HUES48 (cell line): ENCODE results near the gene MMAB.
A peak's percentile ranks its signal among the peaks of the same experiment; 100 is the strongest.
"Not testable (repeated sequence)": the region's sequence is repeated elsewhere in the genome, so short reads cannot be mapped to it uniquely, and the experiment has no call there.

Experiments used
- H3K27ac ChIP-seq: one replicate; pipeline ENCODE4 v1.7.0; 2013; ENCODE audit warnings: low read depth, low read length, inconsistent platforms
- H3K27me3 ChIP-seq: 2 replicates; pipeline ENCODE4 v1.6.1; 2013; ENCODE audit warnings: mild to moderate bottlenecking, low read length; ENCODE audit not compliant: control insufficient read depth, insufficient read depth
- H3K36me3 ChIP-seq: 2 replicates; pipeline ENCODE4 v1.6.1; 2013; ENCODE audit warnings: low read length; ENCODE audit not compliant: control insufficient read depth, insufficient read depth
- H3K4me1 ChIP-seq: 2 replicates; pipeline ENCODE4 v1.6.1; 2013; ENCODE audit warnings: mild to moderate bottlenecking, low read length; ENCODE audit not compliant: control insufficient read depth, insufficient read depth
- H3K4me3 ChIP-seq: 2 replicates; pipeline ENCODE4 v1.5.1; 2013; ENCODE audit warnings: mild to moderate bottlenecking, low read depth, low read length
- H3K9ac ChIP-seq: 2 replicates; pipeline ENCODE4 v1.6.1; 2013; ENCODE audit warnings: mild to moderate bottlenecking, low read depth, low read length, moderate library complexity
- H3K9me3 ChIP-seq: 2 replicates; pipeline ENCODE4 v1.6.1; 2013; ENCODE audit warnings: low read length; ENCODE audit not compliant: control insufficient read depth, insufficient read depth

The MMAB gene

DNA sequence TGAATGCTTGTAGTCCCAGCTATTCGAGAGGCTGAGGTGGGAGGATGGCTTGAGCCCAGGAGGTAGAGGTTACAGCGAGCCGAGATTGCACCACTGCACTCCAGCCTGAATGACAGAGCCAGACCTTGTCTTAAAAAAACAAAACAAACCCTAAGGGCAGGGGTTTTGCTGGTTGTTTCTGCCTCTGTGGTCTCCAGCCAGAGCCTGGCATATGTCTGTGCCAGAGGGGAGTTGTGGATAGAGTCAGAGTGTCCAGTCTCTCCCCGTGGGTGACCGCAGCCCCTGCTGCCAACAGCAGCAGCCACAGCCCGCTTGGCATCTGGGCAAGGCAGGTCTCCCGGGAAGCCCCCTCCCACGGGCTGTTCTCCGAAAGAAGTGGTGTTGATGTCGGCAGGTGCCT, 37.9 kb upstream of the MMAB start:
- Histone ChIP-seq H3K4me3 (no peak overlapping the region), H3K9me3 (no peaks in the 10 kb centered on the region), H3K27me3 (no peaks in the 10 kb centered on the region), H3K4me1 (peaks cover 22% of the 10 kb centered on the region), H3K27ac (no peak overlapping the region), H3K9ac (no peak overlapping the region), H3K36me3 (no peaks in the 10 kb centered on the region)

DNA sequence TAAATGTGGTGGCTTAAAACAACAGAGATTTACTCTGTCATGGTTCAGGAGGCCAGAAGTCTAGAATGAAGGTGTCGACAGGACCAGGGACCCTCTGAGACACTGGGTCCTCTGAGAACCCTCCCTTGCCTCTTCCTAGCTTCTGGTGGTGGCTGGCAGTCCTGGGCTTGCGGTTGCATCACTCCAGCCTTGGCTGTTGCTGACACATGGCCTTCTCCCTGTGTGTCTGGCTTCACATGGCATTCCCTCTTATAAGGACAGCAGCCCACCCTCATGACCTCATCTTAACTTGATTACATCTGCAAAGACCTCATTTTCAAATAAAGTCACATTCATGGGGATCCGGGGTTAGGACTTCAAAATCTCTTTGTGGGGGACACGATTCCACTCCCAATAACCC, 37.2 kb upstream of the MMAB start:
- no peaks in the 10 kb centered on the region for H3K27me3 ChIP-seq

DNA sequence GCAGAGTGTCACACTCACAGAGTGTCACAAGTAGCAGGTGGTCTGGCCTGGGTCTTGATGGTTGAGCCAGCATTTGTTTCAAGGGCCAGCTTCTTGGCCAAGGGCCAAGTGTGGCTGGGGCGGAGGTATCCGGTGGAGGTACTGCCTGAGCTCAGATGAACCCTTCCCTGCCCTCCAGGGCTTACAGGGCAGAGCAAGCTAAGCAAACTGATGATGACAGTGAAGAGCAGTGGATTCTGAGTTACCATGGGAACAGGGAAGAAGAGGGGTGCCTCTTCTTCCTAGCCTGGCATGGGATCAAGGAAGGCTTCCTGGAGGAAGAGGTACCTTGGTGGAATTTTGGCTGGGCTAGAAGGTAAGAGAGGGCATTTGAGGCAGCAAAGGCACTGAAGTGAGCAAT, 36.0 kb upstream of the MMAB start:
- no peak overlapping the region for H3K9ac ChIP-seq
- H3K4me1 ChIP-seq, result peaks cover 23% of the 10 kb centered on the region
- no peaks in the 10 kb centered on the region for H3K9me3 ChIP-seq
- H3K27me3 ChIP-seq, result no peaks in the 10 kb centered on the region
- H3K27ac ChIP-seq, result no peak overlapping the region
- H3K36me3 ChIP-seq, result no peaks in the 10 kb centered on the region
- H3K4me3 ChIP-seq, result no peak overlapping the region

More for the DNA sequence above, 37.2 kb upstream of the MMAB start:
- Histone ChIP-seq H3K9ac (no peak overlapping the region), H3K27ac (no peak overlapping the region), H3K36me3 (no peaks in the 10 kb centered on the region), H3K9me3 (no peaks in the 10 kb centered on the region), H3K4me3 (no peak overlapping the region), H3K4me1 (peaks cover 23% of the 10 kb centered on the region)

DNA sequence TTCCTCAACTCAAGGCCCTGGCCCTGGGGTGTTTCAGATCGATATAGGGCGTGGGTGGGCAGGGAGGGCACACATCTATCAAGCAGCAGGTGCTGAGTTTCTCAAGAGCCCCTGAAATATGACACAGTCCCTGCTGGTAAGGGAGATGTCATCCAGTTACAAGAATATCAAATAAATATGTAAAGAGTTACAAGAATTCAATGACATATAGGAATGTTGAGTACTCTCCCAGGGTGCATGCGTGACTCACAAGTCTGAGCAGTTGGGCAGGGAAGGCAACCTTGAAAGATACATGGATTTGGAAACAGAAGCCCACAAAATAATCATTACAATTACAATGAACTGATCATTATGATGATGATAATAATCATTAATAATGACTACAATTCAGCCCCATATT, 35.5 kb upstream of the MMAB start:
- peaks cover 23% of the 10 kb centered on the region for H3K4me1 ChIP-seq
- no peak overlapping the region for H3K9ac ChIP-seq
- no peak overlapping the region for H3K4me3 ChIP-seq
- H3K36me3 ChIP-seq, result no peaks in the 10 kb centered on the region
- no peaks in the 10 kb centered on the region for H3K9me3 ChIP-seq
- H3K27ac ChIP-seq, result no peak overlapping the region
- H3K27me3 ChIP-seq, result no peaks in the 10 kb centered on the region

DNA sequence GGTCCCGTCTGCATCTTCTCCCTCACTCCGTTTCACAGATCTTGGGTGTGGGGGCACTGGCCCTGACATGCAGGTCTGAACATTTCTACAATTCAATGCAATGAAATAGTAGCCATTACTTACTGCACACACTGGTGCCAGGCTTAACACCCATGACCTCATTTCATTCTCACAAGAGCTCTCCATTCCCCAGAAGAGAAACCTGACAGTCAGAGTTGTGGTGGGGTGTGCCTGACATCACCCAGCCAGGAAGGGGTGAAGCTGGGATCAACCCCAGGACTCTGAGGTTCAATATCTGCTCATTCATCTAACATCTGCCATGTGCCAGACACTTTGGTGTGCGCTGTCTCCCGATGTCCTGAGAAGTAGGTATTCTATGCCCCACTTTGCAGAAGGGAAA, 35.0 kb upstream of the MMAB start:
- Histone ChIP-seq H3K9ac (no peak overlapping the region), H3K36me3 (no peaks in the 10 kb centered on the region), H3K4me3 (no peak overlapping the region), H3K4me1 (peaks cover 17% of the 10 kb centered on the region), H3K27ac (no peak overlapping the region), H3K9me3 (no peaks in the 10 kb centered on the region), H3K27me3 (no peaks in the 10 kb centered on the region)

DNA sequence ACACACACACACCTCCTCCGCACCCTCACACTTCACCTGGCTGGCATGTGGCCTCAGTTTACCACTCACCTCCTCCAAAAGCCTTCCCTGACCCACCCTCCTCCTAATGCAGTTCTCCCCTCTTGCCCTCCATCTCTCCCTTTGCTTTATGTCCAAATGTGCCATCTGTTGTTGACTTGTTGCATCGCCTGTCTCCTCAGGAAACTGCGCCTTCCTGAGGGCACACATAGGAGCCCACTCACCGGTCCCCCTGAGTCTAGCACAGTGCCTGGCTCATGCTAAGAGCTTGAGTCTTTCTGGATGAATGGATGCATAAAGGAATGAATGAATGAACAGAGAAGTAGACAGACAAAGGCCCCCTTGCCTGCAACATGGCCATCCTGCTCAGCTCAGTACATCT, 34.3 kb upstream of the MMAB start:
- no peak overlapping the region for H3K27ac ChIP-seq
- H3K36me3 ChIP-seq, result no peaks in the 10 kb centered on the region
- H3K9ac ChIP-seq, result no peak overlapping the region
- H3K4me3 ChIP-seq, result no peak overlapping the region
- H3K9me3 ChIP-seq, result no peaks in the 10 kb centered on the region
- no peaks in the 10 kb centered on the region for H3K27me3 ChIP-seq
- H3K4me1 ChIP-seq, result peaks cover 11% of the 10 kb centered on the region; the same call in 1 of the 2 replicates

DNA sequence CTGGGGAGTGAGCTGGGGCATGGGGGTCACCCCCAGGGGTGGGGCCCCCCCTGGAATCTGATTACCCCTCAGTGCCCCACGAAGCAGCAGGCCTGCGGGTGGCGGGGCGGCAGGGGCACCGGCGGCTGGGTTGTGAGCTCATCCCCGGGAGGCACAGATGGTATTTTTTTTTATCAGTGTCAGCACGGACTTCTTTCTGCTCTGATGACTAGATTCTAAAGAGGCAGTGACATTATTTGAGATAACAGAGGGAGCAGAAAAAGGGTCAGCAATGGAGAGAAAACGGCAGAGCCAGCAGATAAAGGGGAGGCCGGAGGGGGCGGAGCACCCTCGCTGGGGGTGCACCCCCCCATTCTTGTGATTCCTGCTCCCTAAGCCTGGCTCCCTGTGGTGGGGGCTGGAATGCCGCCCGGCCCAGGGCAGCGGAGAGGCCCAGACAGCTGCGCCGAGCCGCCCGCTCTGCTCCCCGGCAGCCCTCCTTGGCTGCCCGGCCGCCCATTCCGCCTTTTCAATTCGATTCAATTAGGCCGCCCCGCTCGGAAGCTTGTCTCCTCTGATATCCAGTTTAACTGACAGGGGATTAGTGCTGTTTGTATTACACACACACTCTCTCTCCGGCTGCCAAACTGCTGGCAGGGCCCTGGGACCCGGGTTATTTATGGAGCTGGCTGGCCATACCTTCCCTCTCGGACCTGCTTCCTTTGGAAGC, 33.2 kb upstream of the MMAB start:
- Histone ChIP-seq H3K36me3 (no peaks in the 10 kb centered on the region), H3K27ac (peak overlapping the region; percentile 22), H3K4me1 (peaks cover 11% of the 10 kb centered on the region; the same call in 1 of the 2 replicates), H3K9me3 (no peaks in the 10 kb centered on the region), H3K27me3 (no peaks in the 10 kb centered on the region), H3K9ac (no peak overlapping the region), H3K4me3 (no peak overlapping the region)

DNA sequence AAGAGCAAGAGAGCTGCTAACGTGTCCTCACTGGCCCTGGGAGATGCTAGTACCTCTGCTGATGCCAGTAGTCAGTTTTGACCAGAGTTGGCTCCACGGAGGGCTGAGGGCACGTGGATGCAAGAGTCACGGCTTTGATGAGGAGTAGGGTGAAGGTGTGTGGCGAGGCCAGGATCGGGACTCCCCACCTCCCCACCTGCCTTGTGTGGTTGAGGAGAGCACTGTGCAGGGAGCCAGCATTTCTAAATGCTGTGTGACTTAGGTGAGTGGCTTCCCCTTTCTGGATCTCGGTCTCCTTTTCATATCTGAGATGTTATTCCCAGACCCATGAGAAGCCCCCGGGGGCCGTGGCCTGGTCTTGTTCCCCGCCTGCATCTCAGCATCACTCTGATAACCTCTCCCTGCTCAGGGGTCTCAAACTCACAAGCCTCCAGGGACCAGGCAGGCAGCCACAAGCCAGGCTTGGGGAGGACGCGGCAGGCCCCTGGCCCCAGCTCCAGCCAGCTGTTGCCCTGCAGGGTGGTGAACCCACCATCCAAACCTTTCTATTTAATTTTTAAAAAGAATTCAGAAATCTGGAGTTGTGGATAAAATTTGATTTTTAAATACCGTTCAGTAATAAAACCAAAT, 32.4 kb upstream of the MMAB start:
- Histone ChIP-seq H3K27ac (no peak overlapping the region), H3K4me3 (no peak overlapping the region), H3K27me3 (no peaks in the 10 kb centered on the region), H3K4me1 (peaks cover 11% of the 10 kb centered on the region; the same call in 1 of the 2 replicates), H3K36me3 (no peaks in the 10 kb centered on the region), H3K9me3 (no peaks in the 10 kb centered on the region), H3K9ac (no peak overlapping the region)

DNA sequence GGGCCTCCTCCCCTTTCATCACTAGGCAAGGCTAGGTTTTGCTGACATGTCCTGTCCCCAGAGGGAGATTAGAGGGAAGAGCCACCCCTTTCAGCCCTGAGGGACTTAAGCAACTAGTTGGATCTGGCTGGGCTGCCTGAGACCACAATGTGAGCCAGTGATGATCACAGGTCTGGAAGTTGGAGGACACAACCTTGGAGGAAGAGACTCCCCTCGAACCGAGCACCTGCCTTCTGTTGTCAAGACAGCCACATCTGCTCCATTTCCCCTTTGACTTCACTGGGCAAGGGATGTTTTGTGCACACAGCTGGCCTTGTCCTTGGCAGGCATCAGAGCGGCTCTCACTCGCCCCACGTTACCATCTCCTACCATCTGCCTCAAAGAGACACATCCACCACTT, 31.7 kb upstream of the MMAB start:
- H3K36me3 ChIP-seq, result no peaks in the 10 kb centered on the region
- H3K4me3 ChIP-seq, result no peak overlapping the region
- H3K4me1 ChIP-seq, result peaks cover 11% of the 10 kb centered on the region; the same call in 1 of the 2 replicates
- H3K27ac ChIP-seq, result no peak overlapping the region
- H3K9ac ChIP-seq, result no peak overlapping the region
- H3K9me3 ChIP-seq, result no peaks in the 10 kb centered on the region
- H3K27me3 ChIP-seq, result no peaks in the 10 kb centered on the region

DNA sequence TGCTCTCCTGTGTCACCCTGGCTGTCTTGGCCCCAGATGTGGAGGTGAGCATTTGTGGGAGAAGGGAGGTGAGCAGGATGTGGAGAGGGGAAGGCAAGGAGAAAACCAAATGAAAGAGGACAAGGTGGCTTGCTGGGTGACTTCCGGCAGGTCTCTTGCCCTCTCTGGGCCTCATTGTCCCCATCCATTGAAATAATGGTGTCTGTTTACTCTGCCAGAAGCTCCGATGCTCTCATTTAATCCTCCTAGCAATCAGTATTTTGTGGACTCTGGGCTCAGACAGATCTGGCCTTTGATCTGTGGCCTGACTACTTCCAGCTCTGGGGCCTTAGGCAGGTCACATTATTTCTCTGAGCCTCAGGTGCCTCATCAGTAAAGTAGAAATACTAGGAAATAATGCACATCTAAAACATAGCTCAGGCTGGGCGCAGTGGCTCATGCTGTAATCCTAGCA, 30.9 kb upstream of the MMAB start:
- Histone ChIP-seq H3K36me3 (no peaks in the 10 kb centered on the region), H3K9ac (no peak overlapping the region), H3K27me3 (no peaks in the 10 kb centered on the region), H3K4me3 (no peak overlapping the region), H3K27ac (no peak overlapping the region), H3K4me1 (peaks cover 11% of the 10 kb centered on the region; the same call in 1 of the 2 replicates), H3K9me3 (no peaks in the 10 kb centered on the region)

DNA sequence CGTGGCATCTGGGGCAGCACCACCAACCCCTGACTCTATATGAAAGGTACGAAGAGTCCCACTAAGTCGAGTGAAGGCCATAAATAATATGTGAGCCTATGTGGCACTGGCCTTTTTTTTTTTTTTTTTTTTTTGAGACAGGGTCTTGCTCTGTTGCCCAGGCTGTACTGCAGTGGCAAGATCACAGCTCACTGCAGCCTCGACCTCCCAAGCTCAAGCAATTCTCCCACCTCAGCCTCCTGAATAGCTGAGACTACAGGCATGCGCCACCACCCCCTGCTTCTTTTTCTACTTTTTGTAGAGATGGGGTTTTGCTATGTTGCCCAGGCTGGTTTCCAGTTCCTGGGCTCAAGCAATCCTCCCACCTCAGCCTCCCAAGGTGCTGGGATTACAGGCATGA, 28.8 kb upstream of the MMAB start:
- H3K4me3 ChIP-seq, H3K9ac ChIP-seq, H3K36me3 ChIP-seq, H3K27me3 ChIP-seq, H3K27ac ChIP-seq, H3K9me3 ChIP-seq: not testable (repeated sequence)
- H3K4me1 ChIP-seq, result peaks cover 16% of the 10 kb centered on the region
